SK-N-SH (cell line): ENCODE results near the gene ACSS2. TPM values are rescaled to one million over a fixed set of nuclear protein-coding genes. Genes with fewer than 3 reads are reported as not detected.
A peak's percentile ranks its signal among the peaks of the same experiment; 100 is the strongest.

ENCODE experiments used
- CTCF ChIA-PET: fragments of 300-600, 350-600 bp; formaldehyde crosslinking; extraction: SDS; loops from one replicate; lab custom pipeline; 2021; lab: Yijun Ruan, JAX
- POLR2A ChIA-PET: fragments of 350-600 bp; sonication (Branson Sonifier 250); formaldehyde crosslinking; extraction: SDS; loops from one replicate; lab custom pipeline; 2020; ENCODE audit warnings: antibody characterized with exemption, inconsistent platforms; lab: Yijun Ruan, JAX
- DNase-seq: peaks from one replicate; pipeline ENCODE4 v3.0.0; 2012
- H2AFZ ChIP-seq: fragments of 200-600 bp; sonication (generic); 2 replicates; pipeline ENCODE4 v1.8.1; 2016; ENCODE audit warnings: antibody characterized with exemption, mild to moderate bottlenecking, low read depth
- H3F3A ChIP-seq: fragments of 200-600 bp; sonication (generic); replicated peaks from 2 replicates; pipeline ENCODE3; 2016; ENCODE audit warnings: antibody characterized with exemption, mild to moderate bottlenecking; ENCODE audit not compliant: insufficient read depth
- H3K27ac ChIP-seq, 2 experiments: fragments of 200-500 bp in 1 of 2; fragments of 200-600 bp in 1 of 2; sonication (Bioruptor generic) in 1 of 2; sonication (generic), shearing (Covaris generic) in 1 of 2; 2 replicates each; pipeline versions ENCODE4 v1.5.1 to v1.6.1; 2014 to 2016; ENCODE audit warnings: low read depth in 2 of 2, inconsistent platforms in 1 of 2, low read length in 1 of 2, mild to moderate bottlenecking in 1 of 2, mixed read lengths in 1 of 2
- H3K27me3 ChIP-seq: fragments of 200-600 bp; sonication (generic), shearing (Covaris generic); 2 replicates; pipeline ENCODE4 v1.6.1; 2016; ENCODE audit warnings: mixed run types; ENCODE audit not compliant: insufficient read depth
- H3K36me3 ChIP-seq, 2 experiments: fragments of 200-500 bp in 1 of 2; fragments of 200-600 bp in 1 of 2; sonication (Bioruptor generic) in 1 of 2; sonication (generic) in 1 of 2; replicated peaks in 1 of 2; 2 replicates each; pipeline versions ENCODE3 to v1.5.1; 2014 to 2016; ENCODE audit warnings: low read length in 1 of 2, mild to moderate bottlenecking in 1 of 2; ENCODE audit not compliant: insufficient read depth in 2 of 2, control insufficient read depth in 1 of 2
- H3K4me1 ChIP-seq, 2 experiments: fragments of 200-500 bp in 1 of 2; fragments of 200-600 bp in 1 of 2; sonication (Bioruptor generic) in 1 of 2; sonication (generic), shearing (Covaris generic) in 1 of 2; 2 replicates each; pipeline versions ENCODE4 v1.5.1 to v1.6.1; 2014 to 2016; ENCODE audit warnings: low read depth in 1 of 2, low read length in 1 of 2, mixed run types in 1 of 2; ENCODE audit not compliant: insufficient read depth in 2 of 2, control insufficient read depth in 1 of 2
- H3K4me2 ChIP-seq: fragments of 200-600 bp; sonication (generic), shearing (Covaris generic); 2 replicates; pipeline ENCODE4 v1.6.1; 2017; ENCODE audit warnings: mixed run types
- H3K4me3 ChIP-seq, 2 experiments: fragments of 200-500 bp in 1 of 2; fragments of 200-600 bp in 1 of 2; sonication (Bioruptor generic) in 1 of 2; sonication (generic), shearing (Covaris generic) in 1 of 2; 2 replicates each; pipeline versions ENCODE4 v1.5.1 to v1.8.1; 2014 to 2016; ENCODE audit warnings: low read depth in 2 of 2, inconsistent platforms in 1 of 2, low read length in 1 of 2, mild to moderate bottlenecking in 1 of 2, mixed read lengths in 1 of 2, moderate library complexity in 1 of 2
- H3K79me2 ChIP-seq: fragments of 200-600 bp; sonication (generic); 2 replicates; pipeline ENCODE4 v1.8.1; 2017; ENCODE audit warnings: mild to moderate bottlenecking; ENCODE audit not compliant: insufficient read depth
- H3K9ac ChIP-seq: fragments of 200-600 bp; sonication (generic); 2 replicates; pipeline ENCODE4 v1.6.1; 2017; ENCODE audit warnings: mixed run types
- H3K9me2 ChIP-seq: fragments of 200-600 bp; sonication (generic); 2 replicates; pipeline ENCODE4 v1.6.1; 2017; ENCODE audit warnings: mixed run types
- H3K9me3 ChIP-seq: fragments of 200-600 bp; sonication (generic); 2 replicates; pipeline ENCODE4 v1.6.1; 2017; ENCODE audit warnings: mixed run types, mild to moderate bottlenecking, moderate library complexity
- H4K20me1 ChIP-seq: fragments of 200-600 bp; sonication (generic); 2 replicates; pipeline ENCODE4 v1.6.1; 2017; ENCODE audit warnings: mild to moderate bottlenecking, mixed run types; ENCODE audit not compliant: insufficient read depth
- ELF1 ChIP-seq: IDR thresholded peaks from 2 replicates; pipeline ENCODE4 v1.4.0; 2012
- FOXM1 ChIP-seq: IDR thresholded peaks from 2 replicates; pipeline ENCODE4 v1.4.0; 2012; ENCODE audit warnings: low read depth, mild to moderate bottlenecking
- IRF3 ChIP-seq: fragments of 150-350 bp; IDR thresholded peaks from 2 replicates; pipeline ENCODE4 v1.6.1; 2016; ENCODE audit warnings: mild to moderate bottlenecking, low read depth, low read length
- MAX ChIP-seq: IDR thresholded peaks from 2 replicates; pipeline ENCODE4 v1.4.0; 2012; ENCODE audit warnings: low read depth
- NRF1 ChIP-seq: IDR thresholded peaks from 2 replicates; pipeline ENCODE4 v1.6.1; 2012; ENCODE audit warnings: low read depth, mild to moderate bottlenecking, low read length
- PBX3 ChIP-seq: IDR thresholded peaks from 2 replicates; pipeline ENCODE4; 2012
- YY1 ChIP-seq: IDR thresholded peaks from 2 replicates; pipeline ENCODE4 v1.4.0; 2012; ENCODE audit warnings: low read depth, mild to moderate bottlenecking
- whole genome bisulfite sequencing: methylation state at CpG from one replicate; pipeline ENCODE4 v1.1.6; 2017; ENCODE audit warnings: low lambda C conversion rate; 5-methylcytosine and 5-hydroxymethylcytosine counted together
- polyA plus RNA-seq, 3 experiments: library from polyadenylated mRNA; depleted of rRNA; stranded (reverse); fragments of >200 nt; gene quantifications; 2 replicates each; pipeline ENCODE4 v1.2.3, GENCODE V29; 2012
- TF ChIP-seq, protein P1 (sequence below): fragments of 200-600 bp; sonication (generic); IDR thresholded peaks from 2 replicates; pipeline ENCODE4 v1.6.1; 2017; ENCODE audit warnings: antibody characterized with exemption, mild to moderate bottlenecking, moderate library complexity
- TF ChIP-seq, protein P2 (sequence below): IDR thresholded peaks from 2 replicates; pipeline ENCODE4 v1.4.0; 2012; ENCODE audit warnings: low read depth, borderline replicate concordance

The ACSS2 gene
- polyA plus RNA-seq, 1 of the 3 experiments (the other 2 are of a cell fraction), result 25.5 TPM

- no peaks in the 10 kb centered on the region for H3K9me2 ChIP-seq
- H3K36me3 ChIP-seq, result peaks cover 40 to 45% of the 10 kb centered on the region in 2 experiments
- 0 out of 2 replicates have a peak overlapping the region, but pooled peaks have one; percentile 40 for H3K4me2 ChIP-seq
- H4K20me1 ChIP-seq, result no peaks in the 10 kb centered on the region
- H3K9ac ChIP-seq, result no peak overlapping the region
- TF ChIP-seq ELF1, result no peak
- TF ChIP-seq, protein P1, sequence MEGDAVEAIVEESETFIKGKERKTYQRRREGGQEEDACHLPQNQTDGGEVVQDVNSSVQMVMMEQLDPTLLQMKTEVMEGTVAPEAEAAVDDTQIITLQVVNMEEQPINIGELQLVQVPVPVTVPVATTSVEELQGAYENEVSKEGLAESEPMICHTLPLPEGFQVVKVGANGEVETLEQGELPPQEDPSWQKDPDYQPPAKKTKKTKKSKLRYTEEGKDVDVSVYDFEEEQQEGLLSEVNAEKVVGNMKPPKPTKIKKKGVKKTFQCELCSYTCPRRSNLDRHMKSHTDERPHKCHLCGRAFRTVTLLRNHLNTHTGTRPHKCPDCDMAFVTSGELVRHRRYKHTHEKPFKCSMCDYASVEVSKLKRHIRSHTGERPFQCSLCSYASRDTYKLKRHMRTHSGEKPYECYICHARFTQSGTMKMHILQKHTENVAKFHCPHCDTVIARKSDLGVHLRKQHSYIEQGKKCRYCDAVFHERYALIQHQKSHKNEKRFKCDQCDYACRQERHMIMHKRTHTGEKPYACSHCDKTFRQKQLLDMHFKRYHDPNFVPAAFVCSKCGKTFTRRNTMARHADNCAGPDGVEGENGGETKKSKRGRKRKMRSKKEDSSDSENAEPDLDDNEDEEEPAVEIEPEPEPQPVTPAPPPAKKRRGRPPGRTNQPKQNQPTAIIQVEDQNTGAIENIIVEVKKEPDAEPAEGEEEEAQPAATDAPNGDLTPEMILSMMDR, result peak; percentile 38
- TF ChIP-seq FOXM1, result no peak
- no peak for DNase-seq
- H3K4me3 ChIP-seq, result no peak overlapping the region
- H2AFZ ChIP-seq, result no peak overlapping the region
- no peaks in the 10 kb centered on the region for H3K27me3 ChIP-seq
- peak overlapping the region in 1 of 2 experiments; percentile 58; a peak in 2 of 4 replicates for H3K27ac ChIP-seq
- ChIA-PET CTCF (no interaction called here), POLR2A (no interaction called here)
- H3K4me1 ChIP-seq, result peaks cover 0 to 14% of the 10 kb centered on the region in 2 experiments; a peak in 1 of 4 replicates
- 0 out of 2 replicates have a peak, but pooled peaks cover 15% of the 10 kb centered on the region for H3K79me2 ChIP-seq
- peaks cover 9% of the 10 kb centered on the region for H3F3A ChIP-seq
- no peaks in the 10 kb centered on the region for H3K9me3 ChIP-seq
These were observed 71.6 kb downstream of the ACSS2 start for GRCh38 chr20:34948030-34948429.

- no peak for DNase-seq
- H3F3A ChIP-seq, result peaks cover 9% of the 10 kb centered on the region
- TF ChIP-seq, protein P2, sequence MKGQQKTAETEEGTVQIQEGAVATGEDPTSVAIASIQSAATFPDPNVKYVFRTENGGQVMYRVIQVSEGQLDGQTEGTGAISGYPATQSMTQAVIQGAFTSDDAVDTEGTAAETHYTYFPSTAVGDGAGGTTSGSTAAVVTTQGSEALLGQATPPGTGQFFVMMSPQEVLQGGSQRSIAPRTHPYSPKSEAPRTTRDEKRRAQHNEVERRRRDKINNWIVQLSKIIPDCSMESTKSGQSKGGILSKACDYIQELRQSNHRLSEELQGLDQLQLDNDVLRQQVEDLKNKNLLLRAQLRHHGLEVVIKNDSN, result no peak
- TF ChIP-seq PBX3 (no peak), NRF1 (no peak), MAX (no peak), IRF3 (no peak), YY1 (no peak)
- TF ChIP-seq, all 33 proteins: peak for 0
- peaks cover 0 to 16% of the 10 kb centered on the region in 2 experiments; a peak in 1 of 4 replicates for H3K4me1 ChIP-seq
- ChIA-PET CTCF (no interaction called here), POLR2A (interaction anchor here (0.6 kb wide), 1 partner anchor 18 kb away, joined by 3 read pairs; no protein-coding TSS in a partner anchor)
- no peaks in the 10 kb centered on the region for H3K27me3 ChIP-seq
- H3K4me3 ChIP-seq, result no peak overlapping the region
- H2AFZ ChIP-seq, result no peak overlapping the region
- no peaks in the 10 kb centered on the region for H3K9me2 ChIP-seq
- H3K27ac ChIP-seq, result 0 out of 4 replicates have a peak overlapping the region, but pooled peaks of 1 of the 2 experiments have one; percentile 8
- no peaks in the 10 kb centered on the region for H3K9me3 ChIP-seq
- no peak overlapping the region for H3K9ac ChIP-seq
- peaks cover 32 to 37% of the 10 kb centered on the region in 2 experiments for H3K36me3 ChIP-seq
- H4K20me1 ChIP-seq, result no peaks in the 10 kb centered on the region
- no peak overlapping the region for H3K4me2 ChIP-seq
- 95% methylated on average over 6 of the region's 6 CpGs for WGBS
- H3K79me2 ChIP-seq, result peaks cover 24% of the 10 kb centered on the region; the same call in 1 of the 2 replicates
These were observed 72.7 kb downstream of the ACSS2 start for GRCh38 chr20:34949120-34949519.
